ENCODE results near the gene PEBP1. TPM values are rescaled to one million over a fixed set of nuclear protein-coding genes. Genes with fewer than 3 reads are reported as not detected.

Gene PEBP1
- total and polyA plus RNA-seq, 2 of the 8 experiments (the other 6 are each of a cell fraction or from before 2014, with no cell fraction given) = 444 to 622 TPM

- H3K4me3 ChIP-seq (ENCODE audit: extremely low read depth in 1 of 4, insufficient read depth in 2 of 4, low read depth in 3 of 4, low read length in 4 of 4) = no peak overlapping the region
- no peaks in the 10 kb centered on the region for H3K23me2 ChIP-seq (ENCODE audit: low read depth, low read length)
- TF ChIP-seq POLR2A (IDR thresholded peaks at IDR 0.05; ENCODE audit: control extremely low read depth in 1 of 2, low read depth in 2 of 2, low read length in 2 of 2) (0 out of 3 replicates have a peak, but pooled peaks of 1 of the 2 experiments have one; percentile 25), CREB1 (IDR thresholded peaks at IDR 0.05) (no peak)
- no peak overlapping the region for H3K4ac ChIP-seq (replicated peaks; ENCODE audit: insufficient read length, low read depth, low read length)
- no peak overlapping the region for H3K14ac ChIP-seq (ENCODE audit: insufficient read length)
- H4K91ac ChIP-seq (replicated peaks; ENCODE audit: insufficient read length, low read length) = no peak overlapping the region
- peaks cover 0 to 9% of the 10 kb centered on the region in 2 experiments for H4K20me1 ChIP-seq (replicated peaks in 1 of 2; ENCODE audit: control insufficient read depth in 1 of 2, insufficient read depth in 2 of 2, low read length in 2 of 2)
- peaks cover 0 to 22% of the 10 kb centered on the region in 2 experiments; a peak in 2 of 4 replicates for H3K79me2 ChIP-seq (ENCODE audit: control insufficient read depth in 1 of 2, insufficient read depth in 2 of 2, low read length in 2 of 2)
- H3K4me2 ChIP-seq (ENCODE audit: insufficient read depth in 1 of 2, low read depth in 2 of 2, low read length in 2 of 2) = no peak overlapping the region
- no peak overlapping the region for H2BK5ac ChIP-seq (ENCODE audit: low read depth, low read length)
- H3K9ac ChIP-seq (replicated peaks in 1 of 4; ENCODE audit: extremely low read depth in 1 of 4, low read depth in 3 of 4, low read length in 3 of 4) = no peak overlapping the region
- H3K79me1 ChIP-seq (ENCODE audit: low read depth, low read length) = peaks cover 2% of the 10 kb centered on the region
- no peaks in the 10 kb centered on the region for H3K27me3 ChIP-seq (replicated peaks in 1 of 4; ENCODE audit: control insufficient read depth in 3 of 4, extremely low read depth in 1 of 4, insufficient read depth in 3 of 4, low read length in 3 of 4)
- no peak for DNase-seq (ENCODE audit: low read depth in 1 of 2, low spot score in 2 of 2)
- H2BK12ac ChIP-seq (ENCODE audit: low read depth, low read length) = no peak overlapping the region
- no peak overlapping the region for H2AFZ ChIP-seq (ENCODE audit: low read length)
- no peak overlapping the region for H2BK15ac ChIP-seq (ENCODE audit: low read length)
- no peak overlapping the region for H2BK120ac ChIP-seq (replicated peaks; ENCODE audit: low read depth, low read length)
- H2AK5ac ChIP-seq (ENCODE audit: low read depth, low read length) = no peak overlapping the region
- FAIRE-seq = no peak
- no peaks in the 10 kb centered on the region for H3K4me1 ChIP-seq (replicated peaks in 1 of 4; ENCODE audit: control insufficient read depth in 3 of 4, insufficient read depth in 4 of 4, low read length in 3 of 4)
- peaks cover 0 to 56% (median 25%) of the 10 kb centered on the region in 4 experiments; a peak in 6 of 8 replicates for H3K36me3 ChIP-seq (ENCODE audit: control insufficient read depth in 2 of 4, insufficient read depth in 4 of 4, low read length in 3 of 4)
- no peak overlapping the region for H3K27ac ChIP-seq (ENCODE audit: low read depth, low read length)
- H4K8ac ChIP-seq (ENCODE audit: extremely low read depth, insufficient read depth, low read length) = no peak overlapping the region
- H3K18ac ChIP-seq (ENCODE audit: extremely low read depth, low read length) = no peak overlapping the region
- CTCF ChIA-PET (ENCODE audit: partially characterized antibody) = interaction anchor here (1.2 to 1.6 kb wide), 4 partner anchors 10 to 30 kb away, joined by 3 to 6 read pairs (median 4); no protein-coding TSS in a partner anchor
- H4K5ac ChIP-seq (ENCODE audit: insufficient read length, low read depth, low read length) = no peak overlapping the region
- no peak overlapping the region for H3K23ac ChIP-seq (ENCODE audit: insufficient read length)
- H3K56ac ChIP-seq (replicated peaks; ENCODE audit: insufficient read length, low read depth, low read length) = no peak overlapping the region
- H3K9me3 ChIP-seq (ENCODE audit: insufficient read depth in 2 of 2, low read depth in 1 of 2, low read length in 1 of 2) = no peaks in the 10 kb centered on the region
- POLR2A ChIA-PET (ENCODE audit: partially characterized antibody) = interaction anchor here (1.2 to 8.4 kb wide), 5 partner anchors 12 to 24 kb away, joined by 3 to 59 read pairs (median 7); partner anchors contain the start of gene VSIG10
- no peak overlapping the region for H2BK20ac ChIP-seq (ENCODE audit: low read length)
- 90% methylated on average over 9 of the region's 9 CpGs; no CpG with 5 or more reads in 1 of the 2 experiments for WGBS, 2 experiments (ENCODE audit: extremely low coverage in 1 of 2, insufficient coverage in 1 of 2, insufficient read length in 1 of 2, insufficient replicate concordance in 2 of 2, low coverage in 1 of 2, low lambda C conversion rate in 2 of 2, missing lambda C conversion rate in 1 of 2)
Observed at GRCh38 chr12:118089782-118090181, 46.1 kb upstream of the PEBP1 start.
